Suprapubic skin (tissue), 3 donors: ENCODE measurements around the gene PTCHD1.

Experiments used
- EP300 ChIP-seq: sonication (generic); formaldehyde crosslinking; IDR thresholded peaks from one replicate; pipeline ENCODE4 v1.6.1; 2017; ENCODE audit warnings: antibody characterized with exemption
- POLR2A ChIP-seq, 2 donors: fragments of 450-650 bp; IDR thresholded peaks; one replicate each; pipeline ENCODE4 v1.6.1; 2017; ENCODE audit warnings: antibody characterized with exemption in 2 of 2, mild to moderate bottlenecking in 2 of 2, moderate library complexity in 2 of 2
- TF ChIP-seq, protein P1 (sequence below), 2 donors: fragments of 200-600 bp in 1 of 2; fragments of 450-650 bp in 1 of 2; sonication (generic) in 1 of 2; IDR thresholded peaks; one replicate each; pipeline ENCODE4 v1.5.1; 2016 to 2019; ENCODE audit warnings: antibody characterized with exemption in 2 of 2, mild to moderate bottlenecking in 1 of 2, moderate library complexity in 1 of 2

- TF ChIP-seq EP300, result no peak
- TF ChIP-seq, protein P1, sequence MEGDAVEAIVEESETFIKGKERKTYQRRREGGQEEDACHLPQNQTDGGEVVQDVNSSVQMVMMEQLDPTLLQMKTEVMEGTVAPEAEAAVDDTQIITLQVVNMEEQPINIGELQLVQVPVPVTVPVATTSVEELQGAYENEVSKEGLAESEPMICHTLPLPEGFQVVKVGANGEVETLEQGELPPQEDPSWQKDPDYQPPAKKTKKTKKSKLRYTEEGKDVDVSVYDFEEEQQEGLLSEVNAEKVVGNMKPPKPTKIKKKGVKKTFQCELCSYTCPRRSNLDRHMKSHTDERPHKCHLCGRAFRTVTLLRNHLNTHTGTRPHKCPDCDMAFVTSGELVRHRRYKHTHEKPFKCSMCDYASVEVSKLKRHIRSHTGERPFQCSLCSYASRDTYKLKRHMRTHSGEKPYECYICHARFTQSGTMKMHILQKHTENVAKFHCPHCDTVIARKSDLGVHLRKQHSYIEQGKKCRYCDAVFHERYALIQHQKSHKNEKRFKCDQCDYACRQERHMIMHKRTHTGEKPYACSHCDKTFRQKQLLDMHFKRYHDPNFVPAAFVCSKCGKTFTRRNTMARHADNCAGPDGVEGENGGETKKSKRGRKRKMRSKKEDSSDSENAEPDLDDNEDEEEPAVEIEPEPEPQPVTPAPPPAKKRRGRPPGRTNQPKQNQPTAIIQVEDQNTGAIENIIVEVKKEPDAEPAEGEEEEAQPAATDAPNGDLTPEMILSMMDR (IDR thresholded peaks at IDR 0.05), result no peak
- TF ChIP-seq POLR2A (IDR thresholded peaks at IDR 0.05), result no peak
Observed at GRCh38 chrX:23403849-23404248, 69.2 kb downstream of the PTCHD1 start.
